ENCODE measurements around the gene RABGAP1L.
"Not testable (repeated sequence)": the region's sequence is repeated elsewhere in the genome, so short reads cannot be mapped to it uniquely, and the experiment has no call there.

The RABGAP1L gene

GRCh38 chr1:174777262-174777661 lies 617.9 kb downstream of the RABGAP1L start:
- no peak for DNase-seq

GRCh38 chr1:174785510-174785909 lies 626.2 kb downstream of the RABGAP1L start:
- no peak for DNase-seq

- DNase-seq = no peak
Observed at GRCh38 chr1:174786358-174786757, 627.0 kb downstream of the RABGAP1L start.

GRCh38 chr1:174786760-174787159 lies 627.4 kb downstream of the RABGAP1L start:
- no peak for DNase-seq

- DNase-seq = peak in 1 of 2 donors; percentile 6
Observed at GRCh38 chr1:174788981-174789380, 629.7 kb downstream of the RABGAP1L start.

GRCh38 chr1:174789399-174789798 lies 630.1 kb downstream of the RABGAP1L start:
- no peak for DNase-seq

GRCh38 chr1:174791863-174792262 lies 632.5 kb downstream of the RABGAP1L start:
- no peak for DNase-seq

GRCh38 chr1:174794861-174795260 lies 635.5 kb downstream of the RABGAP1L start:
- no peak for DNase-seq

GRCh38 chr1:174795806-174796205 lies 636.5 kb downstream of the RABGAP1L start:
- DNase-seq = no peak

GRCh38 chr1:174797398-174797797 lies 638.1 kb downstream of the RABGAP1L start:
- no peak for DNase-seq

- DNase-seq = no peak
Observed at GRCh38 chr1:174799136-174799479, 639.8 kb downstream of the RABGAP1L start.

GRCh38 chr1:174800216-174800851 lies 641.0 kb downstream of the RABGAP1L start:
- no peak for DNase-seq

- no peak for DNase-seq
Observed at GRCh38 chr1:174800876-174801275, 641.6 kb downstream of the RABGAP1L start.

GRCh38 chr1:174809755-174810280 lies 650.5 kb downstream of the RABGAP1L start:
- DNase-seq = no peak

- no peak for DNase-seq
Observed at GRCh38 chr1:174812016-174812415, 652.7 kb downstream of the RABGAP1L start.

- DNase-seq = no peak
Observed at GRCh38 chr1:174812656-174813055, 653.3 kb downstream of the RABGAP1L start.

- no peak for DNase-seq
Observed at GRCh38 chr1:174815036-174815435, 655.7 kb downstream of the RABGAP1L start.

- DNase-seq = no peak
Observed at GRCh38 chr1:174815474-174815908, 656.2 kb downstream of the RABGAP1L start.

- not testable (repeated sequence) for DNase-seq
Observed at GRCh38 chr1:174816621-174817020, 657.3 kb downstream of the RABGAP1L start.

- no peak for DNase-seq
Observed at GRCh38 chr1:174818014-174818616, 658.8 kb downstream of the RABGAP1L start.

- no peak for DNase-seq
Observed at GRCh38 chr1:174818951-174819350, 659.6 kb downstream of the RABGAP1L start.

- no peak for DNase-seq
Observed at GRCh38 chr1:174819596-174819995, 660.3 kb downstream of the RABGAP1L start.

- no peak for DNase-seq
Observed at GRCh38 chr1:174825127-174825526, 665.8 kb downstream of the RABGAP1L start.

- DNase-seq = no peak
Observed at GRCh38 chr1:174825806-174826205, 666.5 kb downstream of the RABGAP1L start.

Data from inflammatory macrophage (primary cell).